Mesenchymal stem cell (in vitro differentiated cells and primary cell): ENCODE measurements around the gene CLDND1.
A peak's percentile ranks its signal among the peaks of the same experiment; 100 is the strongest.

Experiments used
- DNase-seq: peaks from one replicate; pipeline ENCODE4 v3.0.0-alpha.2; 2013
- H2AFZ ChIP-seq: one replicate; pipeline ENCODE4 v1.6.1; 2013; ENCODE audit warnings: low read depth, mild to moderate bottlenecking, control low read depth, inconsistent platforms, low read length, moderate library complexity
- H2AK5ac ChIP-seq: 2 replicates; pipeline ENCODE4 v1.6.1; 2013; ENCODE audit warnings: low read length, moderate library complexity, mild to moderate bottlenecking, inconsistent platforms; ENCODE audit not compliant: severe bottlenecking
- H2BK120ac ChIP-seq: one replicate; pipeline ENCODE4 v1.6.1; 2013; ENCODE audit warnings: low read depth, mild to moderate bottlenecking, inconsistent platforms, low read length, moderate library complexity
- H2BK12ac ChIP-seq, 2 experiments: one replicate each; pipeline ENCODE4 v1.6.1; 2013; ENCODE audit warnings: inconsistent platforms in 2 of 2, low read length in 2 of 2, mild to moderate bottlenecking in 2 of 2, moderate library complexity in 2 of 2, control low read depth in 1 of 2
- H2BK15ac ChIP-seq: one replicate; pipeline ENCODE4 v1.6.1; 2013; ENCODE audit warnings: mild to moderate bottlenecking, low read depth, inconsistent platforms; ENCODE audit not compliant: poor library complexity, severe bottlenecking
- H2BK5ac ChIP-seq: 2 replicates; pipeline ENCODE4 v1.6.1; 2013; ENCODE audit warnings: low read depth, mild to moderate bottlenecking, low read length, control low read depth, inconsistent platforms; ENCODE audit not compliant: poor library complexity, severe bottlenecking
- H3K14ac ChIP-seq, 2 experiments: one replicate each; pipeline ENCODE4 v1.6.1; 2013; ENCODE audit warnings: inconsistent platforms in 2 of 2, low read length in 2 of 2, control low read depth in 1 of 2, mild to moderate bottlenecking in 1 of 2, moderate library complexity in 1 of 2
- H3K18ac ChIP-seq, 2 experiments: one replicate each; pipeline ENCODE4 v1.6.1; 2013; ENCODE audit warnings: inconsistent platforms in 2 of 2, low read length in 2 of 2, control low read depth in 1 of 2, low read depth in 1 of 2, mild to moderate bottlenecking in 1 of 2
- H3K23ac ChIP-seq, 2 experiments: one replicate each; pipeline ENCODE4 v1.6.1; 2013; ENCODE audit warnings: inconsistent platforms in 2 of 2, low read length in 2 of 2, mild to moderate bottlenecking in 2 of 2, moderate library complexity in 2 of 2, control low read depth in 1 of 2
- H3K27ac ChIP-seq: 2 replicates; pipeline ENCODE4 v1.5.1; 2013; ENCODE audit warnings: mild to moderate bottlenecking, moderate library complexity, low read length, control low read depth, inconsistent platforms; ENCODE audit not compliant: poor library complexity, severe bottlenecking
- H3K27me3 ChIP-seq, 2 experiments: 2 replicates each; pipeline versions ENCODE4 v1.6.1 to v1.7.0; 2013; ENCODE audit warnings: low read length in 2 of 2, mild to moderate bottlenecking in 2 of 2, moderate library complexity in 2 of 2, control low read depth in 1 of 2, inconsistent platforms in 1 of 2; ENCODE audit not compliant: control insufficient read depth in 1 of 2, insufficient read depth in 1 of 2
- H3K36me3 ChIP-seq, 2 experiments: 2 replicates each; pipeline versions ENCODE4 v1.6.1 to v1.7.0; 2013; ENCODE audit warnings: low read length in 2 of 2, control low read depth in 1 of 2, inconsistent platforms in 1 of 2, low read depth in 1 of 2, mild to moderate bottlenecking in 1 of 2; ENCODE audit not compliant: insufficient read depth in 2 of 2, control insufficient read depth in 1 of 2
- H3K4ac ChIP-seq, 2 experiments: one replicate each; pipeline ENCODE4 v1.6.1; 2013; ENCODE audit warnings: inconsistent platforms in 2 of 2, low read length in 2 of 2, mild to moderate bottlenecking in 2 of 2, moderate library complexity in 2 of 2, control low read depth in 1 of 2, low read depth in 1 of 2
- H3K4me1 ChIP-seq: 2 replicates; pipeline ENCODE4 v1.6.1; 2013; ENCODE audit warnings: low read depth, low read length, control low read depth; ENCODE audit not compliant: control insufficient read depth, insufficient read depth
- H3K4me2 ChIP-seq: 2 replicates; pipeline ENCODE4 v1.6.1; 2013; ENCODE audit warnings: low read length, mild to moderate bottlenecking, inconsistent platforms; ENCODE audit not compliant: poor library complexity, severe bottlenecking
- H3K4me3 ChIP-seq, 2 experiments: 2 replicates each; pipeline versions ENCODE4 v1.5.1 to v1.7.0; 2013; ENCODE audit warnings: low read length in 2 of 2, mild to moderate bottlenecking in 2 of 2, control low read depth in 1 of 2, low read depth in 1 of 2; ENCODE audit not compliant: insufficient read depth in 1 of 2
- H3K79me1 ChIP-seq: replicated peaks from 2 replicates; pipeline ENCODE4 v1.6.1; 2013; ENCODE audit warnings: mild to moderate bottlenecking, control low read depth, low read length, inconsistent platforms; ENCODE audit not compliant: poor library complexity, severe bottlenecking
- H3K9ac ChIP-seq: 2 replicates; pipeline ENCODE4 v1.7.0; 2013; ENCODE audit warnings: mild to moderate bottlenecking, low read length, moderate library complexity
- H3K9me3 ChIP-seq: 2 replicates; pipeline ENCODE4 v1.7.0; 2013; ENCODE audit warnings: mild to moderate bottlenecking, low read length; ENCODE audit not compliant: control insufficient read depth
- H4K8ac ChIP-seq: one replicate; pipeline ENCODE4 v1.6.1; 2013; ENCODE audit warnings: inconsistent platforms, mild to moderate bottlenecking, low read length, moderate library complexity
- H4K91ac ChIP-seq: one replicate; pipeline ENCODE4 v1.6.1; 2013; ENCODE audit warnings: mild to moderate bottlenecking, low read length, inconsistent platforms
- WGBS: methylation state at CpG from one replicate; pipeline ENCODE4 v1.1.7; 2013; ENCODE audit warnings: mixed read lengths; 5-methylcytosine and 5-hydroxymethylcytosine counted together

The CLDND1 gene

GRCh38 chr3:98556164-98557130 lies 33.7 kb upstream of the CLDND1 start:
- H4K91ac ChIP-seq = no peak overlapping the region
- H3K4ac ChIP-seq = no peak overlapping the region
- no peaks in the 10 kb centered on the region for H3K4me1 ChIP-seq
- no peak overlapping the region for H3K18ac ChIP-seq
- peaks cover 4 to 17% of the 10 kb centered on the region in 2 experiments for H3K27me3 ChIP-seq
- H2BK120ac ChIP-seq = no peak overlapping the region
- no peak overlapping the region for H2BK5ac ChIP-seq
- H3K9me3 ChIP-seq = no peaks in the 10 kb centered on the region
- no peak overlapping the region for H3K4me3 ChIP-seq
- no peak overlapping the region for H3K27ac ChIP-seq
- H3K14ac ChIP-seq = no peak overlapping the region
- WGBS = 87% methylated on average over 5 of the region's 7 CpGs
- no peak overlapping the region for H3K4me2 ChIP-seq
- no peak overlapping the region for H2BK15ac ChIP-seq
- H3K79me1 ChIP-seq = no peaks in the 10 kb centered on the region
- H3K23ac ChIP-seq = no peak overlapping the region
- H2AFZ ChIP-seq = no peak overlapping the region
- H3K36me3 ChIP-seq = no peaks in the 10 kb centered on the region
- peak; percentile 52 for DNase-seq
- H2AK5ac ChIP-seq = no peak overlapping the region
- H2BK12ac ChIP-seq = no peak overlapping the region
- H3K9ac ChIP-seq = no peak overlapping the region
- H4K8ac ChIP-seq = no peak overlapping the region

DNA sequence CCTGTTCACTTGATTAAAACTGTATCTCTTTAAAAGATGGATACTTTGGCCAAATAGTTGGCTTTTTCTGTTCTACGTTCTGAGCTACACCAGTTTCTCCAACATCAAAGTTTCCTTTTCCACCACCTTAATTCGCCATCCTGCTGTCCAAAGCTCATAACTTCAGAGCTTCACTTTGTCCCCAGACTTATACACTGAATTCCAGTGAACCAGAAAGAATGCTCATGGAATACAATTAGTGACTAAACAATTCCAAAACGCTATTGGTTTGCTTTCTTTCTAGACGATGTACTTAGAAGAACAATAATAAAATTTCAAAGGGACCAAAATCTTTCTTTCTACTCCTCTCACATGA lies 32.3 kb upstream of the CLDND1 start:
- Histone ChIP-seq H3K9ac (no peak overlapping the region), H2BK5ac (no peak overlapping the region), H2BK12ac (no peak overlapping the region), H3K36me3 (no peaks in the 10 kb centered on the region), H2AFZ (no peak overlapping the region), H2BK15ac (no peak overlapping the region), H3K9me3 (no peaks in the 10 kb centered on the region), H4K8ac (no peak overlapping the region), H3K4ac (no peak overlapping the region), H2AK5ac (no peak overlapping the region), H3K27me3 (peaks cover 4 to 27% of the 10 kb centered on the region in 2 experiments), H2BK120ac (no peak overlapping the region), H3K4me1 (no peaks in the 10 kb centered on the region), H3K4me2 (no peak overlapping the region), H3K27ac (no peak overlapping the region), H4K91ac (no peak overlapping the region), H3K18ac (no peak overlapping the region), H3K79me1 (no peaks in the 10 kb centered on the region), H3K14ac (no peak overlapping the region), H3K4me3 (no peak overlapping the region), H3K23ac (no peak overlapping the region)
- DNase-seq = no peak
- WGBS = 41% methylated on average over 3 of the region's 4 CpGs

- Histone ChIP-seq H3K18ac (no peak overlapping the region), H2BK5ac (no peak overlapping the region), H2BK120ac (no peak overlapping the region), H2AK5ac (no peak overlapping the region), H3K23ac (no peak overlapping the region), H2BK15ac (no peak overlapping the region), H3K27me3 (peaks cover 6 to 31% of the 10 kb centered on the region in 2 experiments), H4K8ac (no peak overlapping the region), H3K9ac (no peak overlapping the region), H2BK12ac (no peak overlapping the region), H3K4me3 (no peak overlapping the region), H3K4ac (no peak overlapping the region), H3K36me3 (no peaks in the 10 kb centered on the region), H3K27ac (no peak overlapping the region), H3K4me1 (no peaks in the 10 kb centered on the region), H3K14ac (no peak overlapping the region), H2AFZ (no peak overlapping the region), H3K4me2 (no peak overlapping the region), H3K79me1 (no peaks in the 10 kb centered on the region), H4K91ac (no peak overlapping the region), H3K9me3 (no peaks in the 10 kb centered on the region)
- no peak for DNase-seq
- WGBS = no CpG with 5 or more reads among the region's 2 CpGs
Measured at GRCh38 chr3:98554580-98554979, 31.9 kb upstream of the CLDND1 start.

GRCh38 chr3:98553753-98554152 lies 31.1 kb upstream of the CLDND1 start:
- H3K4me3 ChIP-seq = no peak overlapping the region
- peaks cover 10 to 32% of the 10 kb centered on the region in 2 experiments for H3K27me3 ChIP-seq
- H3K4me1 ChIP-seq = no peaks in the 10 kb centered on the region
- no peak overlapping the region for H2AFZ ChIP-seq
- no peak overlapping the region for H4K8ac ChIP-seq
- H4K91ac ChIP-seq = no peak overlapping the region
- H3K4me2 ChIP-seq = no peak overlapping the region
- no peak overlapping the region for H2BK12ac ChIP-seq
- H3K9me3 ChIP-seq = no peaks in the 10 kb centered on the region
- no peak overlapping the region for H3K18ac ChIP-seq
- H2BK15ac ChIP-seq = no peak overlapping the region
- WGBS = 100% methylated on average over 1 of the region's 2 CpGs
- no peaks in the 10 kb centered on the region for H3K36me3 ChIP-seq
- H2BK5ac ChIP-seq = no peak overlapping the region
- H3K9ac ChIP-seq = no peak overlapping the region
- H3K4ac ChIP-seq = no peak overlapping the region
- no peaks in the 10 kb centered on the region for H3K79me1 ChIP-seq
- H3K14ac ChIP-seq = no peak overlapping the region
- H2AK5ac ChIP-seq = no peak overlapping the region
- no peak overlapping the region for H3K27ac ChIP-seq
- H3K23ac ChIP-seq = no peak overlapping the region
- no peak overlapping the region for H2BK120ac ChIP-seq
- no peak for DNase-seq
